Progenitor cell of endocrine pancreas (in vitro differentiated cells): ENCODE results near the gene ECT2. TPM values are rescaled to one million over a fixed set of nuclear protein-coding genes. Genes with fewer than 3 reads are reported as not detected.
"Not testable (repeated sequence)": the region's sequence is repeated elsewhere in the genome, so short reads cannot be mapped to it uniquely, and the experiment has no call there.

Source experiments
- DNase-seq: peaks from one replicate; pipeline ENCODE4 v3.0.0; 2021; ENCODE audit warnings: low spot score; ENCODE audit not compliant: unreplicated experiment
- H3K27ac Mint-ChIP-seq: 2 replicates; pipeline ENCODE4 v1.8.0; 2021; ENCODE audit warnings: mild to moderate bottlenecking, moderate library complexity, mixed read lengths
- H3K27me3 Mint-ChIP-seq: 2 replicates; pipeline ENCODE4 v1.8.0; 2021; ENCODE audit warnings: mixed read lengths
- H3K36me3 Mint-ChIP-seq: 2 replicates; pipeline ENCODE4 v1.8.0; 2022; ENCODE audit warnings: mixed read lengths; ENCODE audit not compliant: insufficient read depth
- H3K4me1 Mint-ChIP-seq: 2 replicates; pipeline ENCODE4 v1.8.0; 2021; ENCODE audit warnings: low read depth, mixed read lengths
- H3K4me3 Mint-ChIP-seq: 2 replicates; pipeline ENCODE4 v1.8.0; 2021; ENCODE audit warnings: low read depth, mild to moderate bottlenecking, moderate library complexity, mixed read lengths
- H3K9me3 Mint-ChIP-seq: 2 replicates; pipeline ENCODE4 v1.8.0; 2021; ENCODE audit warnings: low read depth, mixed read lengths
- total RNA-seq: library from RNA; stranded (reverse); gene quantifications from 2 replicates; pipeline ENCODE4 v1.2.1, GENCODE V29; 2021
- TF ChIP-seq, protein P1 (sequence below): fragments of 200-600 bp; sonication (generic); IDR thresholded peaks from one replicate; pipeline ENCODE4 v1.5.0; 2021; ENCODE audit warnings: antibody characterized with exemption, mild to moderate bottlenecking; ENCODE audit not compliant: unreplicated experiment

The ECT2 gene
- total RNA-seq, 1 donor from 2014 or later = 45.4 TPM

DNA sequence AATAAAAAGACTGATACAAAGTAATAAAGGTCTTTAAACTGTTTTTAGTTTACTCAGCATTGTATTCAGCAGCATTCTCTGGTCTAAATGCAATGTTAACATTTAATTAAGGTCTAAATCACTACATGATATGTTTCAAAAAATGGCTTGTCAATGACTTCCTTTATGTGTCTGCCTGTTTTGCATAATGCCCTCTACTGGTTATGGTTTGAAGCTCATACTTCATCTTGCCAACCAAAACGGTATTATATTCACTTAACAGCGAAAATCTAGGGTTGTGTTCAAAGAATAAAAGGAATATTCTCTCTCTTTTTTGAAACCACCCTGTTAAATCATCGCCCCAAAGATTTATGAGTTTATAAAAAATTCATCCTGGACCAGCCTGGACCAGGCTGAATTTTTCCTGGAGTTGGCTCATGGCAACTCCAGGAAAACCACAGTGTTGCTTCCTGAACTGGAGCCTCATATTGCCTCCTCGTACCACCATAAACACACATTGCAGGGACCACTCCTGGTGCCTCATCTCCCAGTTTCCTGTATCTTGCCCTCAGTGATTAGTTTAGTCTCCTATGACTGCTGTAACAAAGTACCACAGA lies 32.9 kb upstream of the ECT2 start:
- H3K36me3 Mint-ChIP-seq = peaks cover 4% of the 10 kb centered on the region
- no peak overlapping the region for H3K27ac Mint-ChIP-seq
- DNase-seq = no peak
- no peak overlapping the region for H3K4me3 Mint-ChIP-seq
- H3K27me3 Mint-ChIP-seq = no peaks in the 10 kb centered on the region
- TF ChIP-seq, protein P1, sequence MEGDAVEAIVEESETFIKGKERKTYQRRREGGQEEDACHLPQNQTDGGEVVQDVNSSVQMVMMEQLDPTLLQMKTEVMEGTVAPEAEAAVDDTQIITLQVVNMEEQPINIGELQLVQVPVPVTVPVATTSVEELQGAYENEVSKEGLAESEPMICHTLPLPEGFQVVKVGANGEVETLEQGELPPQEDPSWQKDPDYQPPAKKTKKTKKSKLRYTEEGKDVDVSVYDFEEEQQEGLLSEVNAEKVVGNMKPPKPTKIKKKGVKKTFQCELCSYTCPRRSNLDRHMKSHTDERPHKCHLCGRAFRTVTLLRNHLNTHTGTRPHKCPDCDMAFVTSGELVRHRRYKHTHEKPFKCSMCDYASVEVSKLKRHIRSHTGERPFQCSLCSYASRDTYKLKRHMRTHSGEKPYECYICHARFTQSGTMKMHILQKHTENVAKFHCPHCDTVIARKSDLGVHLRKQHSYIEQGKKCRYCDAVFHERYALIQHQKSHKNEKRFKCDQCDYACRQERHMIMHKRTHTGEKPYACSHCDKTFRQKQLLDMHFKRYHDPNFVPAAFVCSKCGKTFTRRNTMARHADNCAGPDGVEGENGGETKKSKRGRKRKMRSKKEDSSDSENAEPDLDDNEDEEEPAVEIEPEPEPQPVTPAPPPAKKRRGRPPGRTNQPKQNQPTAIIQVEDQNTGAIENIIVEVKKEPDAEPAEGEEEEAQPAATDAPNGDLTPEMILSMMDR = no peak
- H3K4me1 Mint-ChIP-seq = no peaks in the 10 kb centered on the region
- peaks cover 10% of the 10 kb centered on the region for H3K9me3 Mint-ChIP-seq

DNA sequence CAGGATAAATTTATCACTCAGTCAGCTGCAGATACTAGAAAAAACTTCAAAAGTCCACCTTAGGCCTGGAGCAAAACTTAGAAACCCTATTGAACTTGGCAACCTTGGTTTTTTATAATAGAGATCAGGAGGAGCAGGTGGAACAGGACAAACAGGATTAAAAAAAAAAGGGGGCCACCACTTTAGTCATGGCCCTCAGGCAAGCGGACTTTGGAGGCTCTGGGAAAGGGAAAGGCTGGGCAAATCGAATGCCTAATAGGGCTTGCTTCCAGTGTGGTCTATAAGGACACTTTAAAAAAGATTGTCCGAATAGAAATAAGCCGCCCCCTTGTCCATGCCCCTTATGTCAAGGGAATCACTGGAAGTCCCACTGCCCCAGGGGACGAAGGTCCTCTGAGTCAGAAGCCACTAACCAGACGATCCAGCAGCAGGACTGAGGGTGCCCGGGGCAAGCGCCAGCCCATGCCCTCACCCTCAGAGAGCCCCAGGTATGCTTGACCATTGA lies 27.9 kb upstream of the ECT2 start:
- peaks cover 20% of the 10 kb centered on the region for H3K9me3 Mint-ChIP-seq
- not testable (repeated sequence) for H3K36me3 Mint-ChIP-seq, H3K4me3 Mint-ChIP-seq, DNase-seq, H3K4me1 Mint-ChIP-seq, H3K27me3 Mint-ChIP-seq, H3K27ac Mint-ChIP-seq

DNA sequence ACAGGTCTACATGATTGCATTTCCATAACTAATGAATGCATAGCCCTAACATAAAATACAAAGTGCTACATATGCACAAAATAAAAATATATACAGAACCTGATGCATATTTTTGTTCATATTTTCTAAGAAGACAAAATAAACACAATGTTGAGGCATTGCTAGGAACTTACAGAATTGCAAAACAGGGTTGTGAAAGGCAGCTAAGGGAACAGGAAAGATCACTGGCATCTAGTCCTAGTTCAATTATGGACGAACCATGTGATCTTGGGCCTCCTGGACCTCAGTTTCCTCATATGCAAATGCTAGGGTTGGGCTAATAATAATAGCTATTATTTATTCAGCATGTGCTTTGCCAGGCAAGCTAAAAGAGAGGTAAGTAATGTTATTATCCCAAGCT lies 24.1 kb upstream of the ECT2 start:
- no peaks in the 10 kb centered on the region for H3K27me3 Mint-ChIP-seq
- H3K36me3 Mint-ChIP-seq = no peaks in the 10 kb centered on the region
- no peak for DNase-seq
- no peak overlapping the region for H3K4me3 Mint-ChIP-seq
- TF ChIP-seq, protein P1 = no peak
- no peaks in the 10 kb centered on the region for H3K4me1 Mint-ChIP-seq
- peaks cover 10% of the 10 kb centered on the region for H3K9me3 Mint-ChIP-seq
- no peak overlapping the region for H3K27ac Mint-ChIP-seq

GRCh38 chr3:172735014-172735413 lies 15.5 kb upstream of the ECT2 start:
- H3K27ac Mint-ChIP-seq = no peak overlapping the region
- H3K27me3 Mint-ChIP-seq = no peaks in the 10 kb centered on the region
- no peaks in the 10 kb centered on the region for H3K36me3 Mint-ChIP-seq
- peaks cover 3% of the 10 kb centered on the region for H3K9me3 Mint-ChIP-seq
- H3K4me1 Mint-ChIP-seq = no peaks in the 10 kb centered on the region
- DNase-seq = no peak
- no peak overlapping the region for H3K4me3 Mint-ChIP-seq
- TF ChIP-seq, protein P1 = no peak

- Mint-ChIP-seq H3K9me3 (peaks cover 3% of the 10 kb centered on the region), H3K4me3 (no peak overlapping the region), H3K27me3 (no peaks in the 10 kb centered on the region), H3K4me1 (no peaks in the 10 kb centered on the region), H3K27ac (no peak overlapping the region), H3K36me3 (no peaks in the 10 kb centered on the region)
- TF ChIP-seq, protein P1 = no peak
- no peak for DNase-seq
These were observed 11.1 kb upstream of the ECT2 start for GRCh38 chr3:172739462-172739861.

DNA sequence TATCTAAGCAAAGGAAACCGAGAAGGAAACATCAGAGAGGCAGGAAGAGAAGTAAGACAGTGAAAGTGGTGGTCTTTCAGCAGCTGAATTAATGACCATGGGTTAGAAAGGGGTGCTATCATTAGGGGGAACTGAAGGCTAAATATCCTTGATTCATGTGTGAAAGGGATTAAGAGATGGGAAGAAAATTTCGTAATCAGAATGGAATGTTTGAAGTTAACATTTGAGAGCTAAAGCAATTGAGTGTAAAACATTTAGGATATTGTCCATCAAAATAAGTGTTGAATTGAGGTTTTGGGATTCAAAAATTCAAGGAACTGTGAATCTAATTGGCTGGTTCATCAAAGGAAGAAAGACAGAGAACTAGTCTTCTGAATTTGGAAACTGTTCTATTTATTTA lies 4.1 kb upstream of the ECT2 start:
- no peak overlapping the region for H3K27ac Mint-ChIP-seq
- DNase-seq = no peak
- H3K4me3 Mint-ChIP-seq = no peak overlapping the region
- peaks cover 14% of the 10 kb centered on the region for H3K4me1 Mint-ChIP-seq
- no peaks in the 10 kb centered on the region for H3K36me3 Mint-ChIP-seq
- peaks cover 10% of the 10 kb centered on the region for H3K27me3 Mint-ChIP-seq
- H3K9me3 Mint-ChIP-seq = no peaks in the 10 kb centered on the region
- TF ChIP-seq, protein P1 = no peak
